ENCODE results near the gene CHST8. TPM values are rescaled to one million over a fixed set of nuclear protein-coding genes. Genes with fewer than 3 reads are reported as not detected.

Gene CHST8
- total RNA-seq, 1 experiment from 2014 or later = 33.5 TPM

DNA sequence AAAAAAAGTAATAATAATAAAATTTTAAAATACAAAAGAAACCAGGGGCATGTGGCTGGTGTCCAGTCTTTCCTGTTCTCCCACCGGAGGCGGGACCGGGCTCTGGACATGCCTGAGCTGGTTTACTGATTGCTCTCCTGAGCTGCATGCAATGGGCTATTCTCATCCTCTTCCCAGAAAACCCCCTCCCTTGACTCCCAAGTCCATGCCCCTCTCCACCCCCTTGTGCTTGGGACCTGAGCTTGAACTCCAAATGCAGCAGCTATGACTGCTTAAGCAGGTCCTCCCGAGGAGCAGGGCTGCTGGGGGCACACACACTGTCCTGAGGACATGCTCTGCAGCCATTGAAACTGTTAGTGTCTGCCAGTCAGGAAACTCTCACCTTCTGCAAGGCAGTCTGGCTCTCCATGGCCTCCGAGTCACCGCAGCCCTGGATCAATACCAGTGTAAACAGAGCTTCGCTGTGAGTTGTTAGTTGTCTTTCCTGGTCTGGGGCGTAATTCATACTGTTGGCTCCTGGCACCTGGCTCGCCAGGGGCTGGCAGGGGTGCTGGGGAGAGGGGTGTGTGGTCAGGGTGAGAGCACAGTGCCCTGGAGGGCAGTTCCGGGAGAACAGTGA lies 41.6 kb upstream of the CHST8 start:
- TF ChIP-seq, protein P1, sequence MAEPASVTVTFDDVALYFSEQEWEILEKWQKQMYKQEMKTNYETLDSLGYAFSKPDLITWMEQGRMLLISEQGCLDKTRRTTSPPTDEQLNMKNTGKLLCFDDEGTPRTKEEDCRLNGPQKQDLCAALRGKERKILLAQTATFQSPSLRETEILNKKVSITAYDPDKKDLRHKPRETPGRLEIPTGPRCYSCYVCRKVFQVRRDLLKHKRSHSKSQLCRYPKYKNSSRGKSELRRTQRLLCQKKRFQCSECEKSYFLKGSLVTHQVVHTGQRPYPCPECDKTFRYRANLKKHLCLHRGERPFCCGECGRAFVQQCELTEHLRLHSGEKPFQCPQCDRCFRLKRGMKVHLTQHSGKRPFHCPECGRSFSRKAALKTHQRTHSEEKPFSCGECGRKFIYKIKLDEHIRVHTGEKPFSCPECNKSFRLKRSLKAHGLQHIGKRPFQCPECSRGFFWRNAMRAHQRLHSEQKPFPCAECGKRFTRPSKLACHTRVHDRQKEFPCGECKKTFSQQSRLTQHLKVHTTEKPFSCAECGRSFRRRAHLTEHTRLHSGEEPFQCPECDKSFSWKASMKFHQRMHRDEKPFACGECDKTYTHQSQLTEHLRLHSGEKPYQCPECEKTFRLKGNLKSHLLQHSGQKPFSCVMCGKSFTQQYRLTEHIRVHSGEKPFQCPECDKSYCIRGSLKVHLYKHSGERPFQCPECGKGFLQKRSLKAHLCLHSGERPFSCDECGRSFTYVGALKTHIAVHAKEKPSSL (CRISPR knock-in tag; conservative IDR thresholded peaks at IDR 0.05) = no peak
- TF ChIP-seq ZNF281 (CRISPR knock-in tag; IDR thresholded peaks at IDR 0.05) (no peak), E2F1 (CRISPR knock-in tag; IDR thresholded peaks at IDR 0.05) (no peak), PRRX2 (CRISPR knock-in tag; IDR thresholded peaks at IDR 0.05) (no peak), ZNF512 (CRISPR knock-in tag; IDR thresholded peaks at IDR 0.05; ENCODE audit: borderline replicate concordance) (no peak), NR3C1 (CRISPR knock-in tag; conservative IDR thresholded peaks at IDR 0.05; ENCODE audit: low read depth) (no peak), AFF4 (CRISPR knock-in tag; IDR thresholded peaks at IDR 0.05; ENCODE audit: borderline replicate concordance) (no peak), KAT7 (CRISPR knock-in tag; IDR thresholded peaks at IDR 0.05; ENCODE audit: borderline replicate concordance) (no peak), ZNF263 (CRISPR knock-in tag; IDR thresholded peaks at IDR 0.05; ENCODE audit: low read depth) (no peak), NFATC4 (CRISPR knock-in tag; IDR thresholded peaks at IDR 0.05) (no peak), ZNF416 (CRISPR knock-in tag; IDR thresholded peaks at IDR 0.05) (no peak), OVOL2 (CRISPR knock-in tag; IDR thresholded peaks at IDR 0.05; ENCODE audit: borderline replicate concordance) (no peak), ATF6 (CRISPR knock-in tag; IDR thresholded peaks at IDR 0.05) (no peak)
- TF ChIP-seq, protein P2, sequence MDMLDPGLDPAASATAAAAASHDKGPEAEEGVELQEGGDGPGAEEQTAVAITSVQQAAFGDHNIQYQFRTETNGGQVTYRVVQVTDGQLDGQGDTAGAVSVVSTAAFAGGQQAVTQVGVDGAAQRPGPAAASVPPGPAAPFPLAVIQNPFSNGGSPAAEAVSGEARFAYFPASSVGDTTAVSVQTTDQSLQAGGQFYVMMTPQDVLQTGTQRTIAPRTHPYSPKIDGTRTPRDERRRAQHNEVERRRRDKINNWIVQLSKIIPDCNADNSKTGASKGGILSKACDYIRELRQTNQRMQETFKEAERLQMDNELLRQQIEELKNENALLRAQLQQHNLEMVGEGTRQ (CRISPR knock-in tag; IDR thresholded peaks at IDR 0.05) = no peak
- TF ChIP-seq, protein P3, sequence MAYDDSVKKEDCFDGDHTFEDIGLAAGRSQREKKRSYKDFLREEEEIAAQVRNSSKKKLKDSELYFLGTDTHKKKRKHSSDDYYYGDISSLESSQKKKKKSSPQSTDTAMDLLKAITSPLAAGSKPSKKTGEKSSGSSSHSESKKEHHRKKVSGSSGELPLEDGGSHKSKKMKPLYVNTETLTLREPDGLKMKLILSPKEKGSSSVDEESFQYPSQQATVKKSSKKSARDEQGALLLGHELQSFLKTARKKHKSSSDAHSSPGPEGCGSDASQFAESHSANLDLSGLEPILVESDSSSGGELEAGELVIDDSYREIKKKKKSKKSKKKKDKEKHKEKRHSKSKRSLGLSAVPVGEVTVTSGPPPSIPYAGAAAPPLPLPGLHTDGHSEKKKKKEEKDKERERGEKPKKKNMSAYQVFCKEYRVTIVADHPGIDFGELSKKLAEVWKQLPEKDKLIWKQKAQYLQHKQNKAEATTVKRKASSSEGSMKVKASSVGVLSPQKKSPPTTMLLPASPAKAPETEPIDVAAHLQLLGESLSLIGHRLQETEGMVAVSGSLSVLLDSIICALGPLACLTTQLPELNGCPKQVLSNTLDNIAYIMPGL (CRISPR knock-in tag; IDR thresholded peaks at IDR 0.05) = no peak
- Mint-ChIP-seq H3K4me3 (no peak overlapping the region), H3K27me3 (ENCODE audit: low read depth) (no peaks in the 10 kb centered on the region; the same call in 1 of the 2 replicates), H3K9me3 (peaks cover 3% of the 10 kb centered on the region), H3K4me1 (peaks cover 6% of the 10 kb centered on the region; the same call in 1 of the 2 replicates), H3K36me3 (no peaks in the 10 kb centered on the region), H3K27ac (no peak overlapping the region; the same call in 1 of the 2 replicates)
- ATAC-seq = no peak
- DNase-seq (ENCODE audit: low spot score) = no peak
- POLR2A ChIA-PET = no interaction called here
- CTCF ChIA-PET = no interaction called here

All from WTC11 (cell line).